SK-N-SH treated with all-trans-retinoic acid at 6 μM for 48 hours (cell line): ENCODE results near the gene MOCS2.
A peak's percentile ranks its signal among the peaks of the same experiment; 100 is the strongest.

ENCODE experiments used
- ATAC-seq: fragments of 200-7000 bp; cut with Tn5 transposase; 3 replicates; pipeline ENCODE4 v1.9.1; 2020; ENCODE audit warnings: mild to moderate bottlenecking, moderate library complexity
- ARNTL ChIP-seq: fragments of 450-650 bp; formaldehyde crosslinking; IDR thresholded peaks from 2 replicates; pipeline ENCODE4 v1.5.0; 2020; ENCODE audit warnings: low read depth, mild to moderate bottlenecking, moderate library complexity, borderline replicate concordance
- BACH2 ChIP-seq: fragments of 250-450 bp; sonication (Bioruptor Pico); IDR thresholded peaks from 2 replicates; pipeline ENCODE4 v1.9.0; 2021; ENCODE audit warnings: mild to moderate bottlenecking, borderline replicate concordance
- CSDC2 ChIP-seq: fragments of 250-450 bp; sonication (Bioruptor Pico); IDR thresholded peaks from 2 replicates; pipeline ENCODE4 v1.5.0; 2020; ENCODE audit warnings: mild to moderate bottlenecking, moderate library complexity
- ESRRG ChIP-seq: fragments of 250-450 bp; sonication (Bioruptor Pico); IDR thresholded peaks from 2 replicates; pipeline ENCODE4 v1.6.1; 2021; ENCODE audit warnings: mild to moderate bottlenecking
- GLIS3 ChIP-seq: fragments of 250-450 bp; sonication (Bioruptor Pico); IDR thresholded peaks from 2 replicates; pipeline ENCODE4 v1.5.0; 2020; ENCODE audit warnings: mild to moderate bottlenecking, moderate library complexity
- ISL1 ChIP-seq: fragments of 250-450 bp; sonication (Bioruptor Pico); IDR thresholded peaks from 2 replicates; pipeline ENCODE4 v2.1.2; 2022; ENCODE audit warnings: mild to moderate bottlenecking, moderate library complexity
- OSR1 ChIP-seq: fragments of 250-450 bp; sonication (Bioruptor Pico); IDR thresholded peaks from 2 replicates; pipeline ENCODE4 v1.8.0; 2022; ENCODE audit warnings: moderate library complexity, mild to moderate bottlenecking, inconsistent platforms
- PPARA ChIP-seq: fragments of 250-450 bp; sonication (Bioruptor Pico); IDR thresholded peaks from 2 replicates; pipeline ENCODE4 v1.5.0; 2020; ENCODE audit warnings: mild to moderate bottlenecking, borderline replicate concordance
- RARB ChIP-seq: fragments of 250-450 bp; sonication (Bioruptor Pico); IDR thresholded peaks from 2 replicates; pipeline ENCODE4 v1.8.0; 2021; ENCODE audit warnings: mild to moderate bottlenecking, moderate library complexity
- SNAI2 ChIP-seq: fragments of 250-450 bp; sonication (Bioruptor Pico); IDR thresholded peaks from 2 replicates; pipeline ENCODE4 v1.5.0; 2020; ENCODE audit warnings: mild to moderate bottlenecking, moderate library complexity
- TCF4 ChIP-seq: fragments of 250-450 bp; sonication (Bioruptor Pico); IDR thresholded peaks from 2 replicates; pipeline ENCODE4 v1.8.0; 2021; ENCODE audit warnings: mild to moderate bottlenecking, moderate library complexity, borderline replicate concordance
- TOX ChIP-seq: fragments of 250-450 bp; sonication (Bioruptor Pico); IDR thresholded peaks from 2 replicates; pipeline ENCODE4 v1.8.0; 2021; ENCODE audit warnings: mild to moderate bottlenecking, moderate library complexity, borderline replicate concordance
- ZC3H10 ChIP-seq: fragments of 250-450 bp; sonication (Bioruptor Pico); IDR thresholded peaks from 2 replicates; pipeline ENCODE4 v1.5.1; 2021; ENCODE audit warnings: mild to moderate bottlenecking, moderate library complexity
- ZFP3 ChIP-seq: fragments of 250-450 bp; sonication (Bioruptor Pico); IDR thresholded peaks from 2 replicates; pipeline ENCODE4 v1.5.0; 2020; ENCODE audit warnings: mild to moderate bottlenecking, moderate library complexity
- ZFP30 ChIP-seq: fragments of 450-650 bp; formaldehyde crosslinking; IDR thresholded peaks from 2 replicates; pipeline ENCODE4 v1.5.0; 2022; ENCODE audit warnings: mild to moderate bottlenecking, moderate library complexity
- ZNF565 ChIP-seq: fragments of 450-650 bp; formaldehyde crosslinking; conservative IDR thresholded peaks from 2 replicates; pipeline ENCODE4 v1.5.0; 2020; ENCODE audit warnings: low read depth, mild to moderate bottlenecking, moderate library complexity
- ZNF70 ChIP-seq: fragments of 450-650 bp; formaldehyde crosslinking; IDR thresholded peaks from 2 replicates; pipeline ENCODE4 v1.5.0; 2020; ENCODE audit warnings: mild to moderate bottlenecking, moderate library complexity
- ZNF8 ChIP-seq: fragments of 450-650 bp; formaldehyde crosslinking; IDR thresholded peaks from 2 replicates; pipeline ENCODE4 v1.5.0; 2020; ENCODE audit warnings: mild to moderate bottlenecking, moderate library complexity
- TF ChIP-seq, protein P1 (sequence below): fragments of 250-450 bp; sonication (Bioruptor Pico); IDR thresholded peaks from 2 replicates; pipeline ENCODE4 v1.5.0; 2020; ENCODE audit warnings: mild to moderate bottlenecking, moderate library complexity
- TF ChIP-seq, protein P2 (sequence below): fragments of 250-450 bp; sonication (Bioruptor Pico); IDR thresholded peaks from 2 replicates; pipeline ENCODE4 v1.5.1; 2020; ENCODE audit warnings: low read depth, mild to moderate bottlenecking, moderate library complexity
- TF ChIP-seq, protein P3 (sequence below): fragments of 250-450 bp; sonication (Bioruptor Pico); IDR thresholded peaks from 2 replicates; pipeline ENCODE4 v1.5.1; 2021; ENCODE audit warnings: mild to moderate bottlenecking, moderate library complexity
- TF ChIP-seq, protein P4 (sequence below): fragments of 250-450 bp; sonication (Bioruptor Pico); IDR thresholded peaks from 2 replicates; pipeline ENCODE4 v1.8.0; 2021; ENCODE audit warnings: low read depth, mild to moderate bottlenecking, moderate library complexity, borderline replicate concordance

MOCS2 gene

DNA sequence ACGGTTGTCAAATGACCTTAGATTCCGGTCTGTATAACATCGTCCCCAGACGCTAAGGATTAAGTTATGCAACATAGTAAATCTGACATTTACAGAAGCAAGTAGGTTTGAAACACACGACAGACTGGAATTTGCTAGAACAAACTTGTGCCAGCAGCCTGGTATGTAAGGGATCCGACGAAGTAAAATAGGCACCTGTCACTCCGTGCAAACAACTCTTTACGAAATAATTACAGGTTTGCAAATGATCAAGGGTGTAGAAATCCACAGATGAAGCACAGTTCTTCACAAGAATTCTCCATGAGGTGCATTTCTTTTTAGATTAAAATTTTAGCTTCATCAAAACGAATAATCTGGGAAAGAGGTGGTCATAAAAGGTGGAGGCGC, 508 bp downstream of the MOCS2 start:
- ATAC-seq, result peak; percentile 53
- TF ChIP-seq BACH2 (CRISPR knock-in tag), result no peak
- TF ChIP-seq TCF4 (CRISPR knock-in tag), result no peak
- TF ChIP-seq ZNF565 (CRISPR knock-in tag), result no peak
- no peak for TF ChIP-seq TOX (CRISPR knock-in tag)
- TF ChIP-seq ISL1, result no peak
- TF ChIP-seq, protein P1, sequence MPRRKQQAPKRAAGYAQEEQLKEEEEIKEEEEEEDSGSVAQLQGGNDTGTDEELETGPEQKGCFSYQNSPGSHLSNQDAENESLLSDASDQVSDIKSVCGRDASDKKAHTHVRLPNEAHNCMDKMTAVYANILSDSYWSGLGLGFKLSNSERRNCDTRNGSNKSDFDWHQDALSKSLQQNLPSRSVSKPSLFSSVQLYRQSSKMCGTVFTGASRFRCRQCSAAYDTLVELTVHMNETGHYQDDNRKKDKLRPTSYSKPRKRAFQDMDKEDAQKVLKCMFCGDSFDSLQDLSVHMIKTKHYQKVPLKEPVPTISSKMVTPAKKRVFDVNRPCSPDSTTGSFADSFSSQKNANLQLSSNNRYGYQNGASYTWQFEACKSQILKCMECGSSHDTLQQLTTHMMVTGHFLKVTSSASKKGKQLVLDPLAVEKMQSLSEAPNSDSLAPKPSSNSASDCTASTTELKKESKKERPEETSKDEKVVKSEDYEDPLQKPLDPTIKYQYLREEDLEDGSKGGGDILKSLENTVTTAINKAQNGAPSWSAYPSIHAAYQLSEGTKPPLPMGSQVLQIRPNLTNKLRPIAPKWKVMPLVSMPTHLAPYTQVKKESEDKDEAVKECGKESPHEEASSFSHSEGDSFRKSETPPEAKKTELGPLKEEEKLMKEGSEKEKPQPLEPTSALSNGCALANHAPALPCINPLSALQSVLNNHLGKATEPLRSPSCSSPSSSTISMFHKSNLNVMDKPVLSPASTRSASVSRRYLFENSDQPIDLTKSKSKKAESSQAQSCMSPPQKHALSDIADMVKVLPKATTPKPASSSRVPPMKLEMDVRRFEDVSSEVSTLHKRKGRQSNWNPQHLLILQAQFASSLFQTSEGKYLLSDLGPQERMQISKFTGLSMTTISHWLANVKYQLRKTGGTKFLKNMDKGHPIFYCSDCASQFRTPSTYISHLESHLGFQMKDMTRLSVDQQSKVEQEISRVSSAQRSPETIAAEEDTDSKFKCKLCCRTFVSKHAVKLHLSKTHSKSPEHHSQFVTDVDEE, result no peak
- TF ChIP-seq ARNTL (CRISPR knock-in tag), result no peak
- TF ChIP-seq ZNF8, result no peak
- no peak for TF ChIP-seq GLIS3 (CRISPR knock-in tag)
- no peak for TF ChIP-seq ZNF70 (CRISPR knock-in tag)
- TF ChIP-seq, protein P2, sequence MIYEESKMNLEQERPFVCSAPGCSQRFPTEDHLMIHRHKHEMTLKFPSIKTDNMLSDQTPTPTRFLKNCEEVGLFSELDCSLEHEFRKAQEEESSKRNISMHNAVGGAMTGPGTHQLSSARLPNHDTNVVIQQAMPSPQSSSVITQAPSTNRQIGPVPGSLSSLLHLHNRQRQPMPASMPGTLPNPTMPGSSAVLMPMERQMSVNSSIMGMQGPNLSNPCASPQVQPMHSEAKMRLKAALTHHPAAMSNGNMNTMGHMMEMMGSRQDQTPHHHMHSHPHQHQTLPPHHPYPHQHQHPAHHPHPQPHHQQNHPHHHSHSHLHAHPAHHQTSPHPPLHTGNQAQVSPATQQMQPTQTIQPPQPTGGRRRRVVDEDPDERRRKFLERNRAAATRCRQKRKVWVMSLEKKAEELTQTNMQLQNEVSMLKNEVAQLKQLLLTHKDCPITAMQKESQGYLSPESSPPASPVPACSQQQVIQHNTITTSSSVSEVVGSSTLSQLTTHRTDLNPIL (CRISPR knock-in tag), result no peak
- TF ChIP-seq ZFP30 (CRISPR knock-in tag), result no peak
- no peak for TF ChIP-seq ZC3H10 (CRISPR knock-in tag)
- TF ChIP-seq, protein P3, sequence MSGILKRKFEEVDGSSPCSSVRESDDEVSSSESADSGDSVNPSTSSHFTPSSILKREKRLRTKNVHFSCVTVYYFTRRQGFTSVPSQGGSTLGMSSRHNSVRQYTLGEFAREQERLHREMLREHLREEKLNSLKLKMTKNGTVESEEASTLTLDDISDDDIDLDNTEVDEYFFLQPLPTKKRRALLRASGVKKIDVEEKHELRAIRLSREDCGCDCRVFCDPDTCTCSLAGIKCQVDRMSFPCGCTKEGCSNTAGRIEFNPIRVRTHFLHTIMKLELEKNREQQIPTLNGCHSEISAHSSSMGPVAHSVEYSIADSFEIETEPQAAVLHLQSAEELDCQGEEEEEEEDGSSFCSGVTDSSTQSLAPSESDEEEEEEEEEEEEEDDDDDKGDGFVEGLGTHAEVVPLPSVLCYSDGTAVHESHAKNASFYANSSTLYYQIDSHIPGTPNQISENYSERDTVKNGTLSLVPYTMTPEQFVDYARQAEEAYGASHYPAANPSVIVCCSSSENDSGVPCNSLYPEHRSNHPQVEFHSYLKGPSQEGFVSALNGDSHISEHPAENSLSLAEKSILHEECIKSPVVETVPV (CRISPR knock-in tag), result no peak

DNA sequence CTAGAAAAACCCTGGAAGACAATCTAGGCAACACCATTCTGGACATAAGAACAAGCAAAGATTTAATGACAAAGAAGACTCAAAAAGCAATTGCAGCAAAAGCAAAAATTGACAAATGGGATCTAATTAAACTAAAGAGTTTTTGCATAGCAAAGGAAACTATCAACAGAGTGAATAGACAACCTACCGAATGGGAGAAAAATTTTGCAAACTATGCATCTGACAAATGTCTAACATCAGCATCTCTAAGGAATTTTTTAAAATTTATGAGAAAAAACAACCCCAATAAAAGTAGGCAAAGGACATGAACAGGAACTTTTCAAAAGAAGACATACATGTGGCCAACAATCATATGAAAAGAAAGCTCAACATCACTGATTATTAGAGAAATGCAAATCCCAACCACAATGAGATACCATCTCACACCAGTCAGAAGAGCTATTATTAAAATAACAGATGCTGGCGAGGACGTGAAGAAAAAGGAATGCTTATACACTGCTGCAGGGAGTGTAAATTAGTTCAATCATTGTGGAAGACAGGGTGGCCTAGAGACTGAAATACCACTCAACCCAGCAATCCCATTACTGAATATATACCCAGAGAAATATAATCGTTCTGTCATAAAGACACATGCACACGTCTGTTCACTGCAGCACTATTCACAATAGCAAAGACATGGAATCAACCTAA, 3.8 kb downstream of the MOCS2 start:
- no peak for ATAC-seq
- TF ChIP-seq PPARA (CRISPR knock-in tag), result no peak

DNA sequence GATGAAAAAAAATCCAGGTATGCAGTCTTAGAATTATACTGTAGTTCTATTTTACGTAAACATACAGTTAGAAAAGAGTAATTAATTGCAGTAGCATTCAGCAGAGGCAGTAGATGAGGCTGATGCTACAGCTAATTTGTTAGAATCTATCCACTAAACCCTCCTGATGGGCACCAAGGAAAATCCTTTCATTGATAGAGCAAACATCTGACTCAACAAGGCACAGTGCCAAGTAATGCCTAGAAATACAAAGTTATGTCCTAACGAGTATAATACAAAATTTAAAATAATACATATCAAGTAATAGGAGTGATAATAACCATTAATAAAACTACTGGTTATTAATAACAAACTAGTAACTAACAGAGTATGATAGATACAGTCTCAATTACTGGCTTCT, 9.0 kb downstream of the MOCS2 start:
- TF ChIP-seq ZNF565 (CRISPR knock-in tag) (no peak), ZNF70 (CRISPR knock-in tag) (no peak), OSR1 (CRISPR knock-in tag) (no peak), BACH2 (CRISPR knock-in tag) (no peak), GLIS3 (CRISPR knock-in tag) (no peak), ZFP30 (CRISPR knock-in tag) (no peak), TCF4 (CRISPR knock-in tag) (no peak), ZFP3 (CRISPR knock-in tag) (no peak), ESRRG (CRISPR knock-in tag) (no peak), CSDC2 (CRISPR knock-in tag) (no peak), ISL1 (no peak), RARB (CRISPR knock-in tag) (no peak), ZNF8 (no peak), ARNTL (CRISPR knock-in tag) (no peak), TOX (CRISPR knock-in tag) (no peak), SNAI2 (CRISPR knock-in tag) (no peak)
- TF ChIP-seq, protein P4, sequence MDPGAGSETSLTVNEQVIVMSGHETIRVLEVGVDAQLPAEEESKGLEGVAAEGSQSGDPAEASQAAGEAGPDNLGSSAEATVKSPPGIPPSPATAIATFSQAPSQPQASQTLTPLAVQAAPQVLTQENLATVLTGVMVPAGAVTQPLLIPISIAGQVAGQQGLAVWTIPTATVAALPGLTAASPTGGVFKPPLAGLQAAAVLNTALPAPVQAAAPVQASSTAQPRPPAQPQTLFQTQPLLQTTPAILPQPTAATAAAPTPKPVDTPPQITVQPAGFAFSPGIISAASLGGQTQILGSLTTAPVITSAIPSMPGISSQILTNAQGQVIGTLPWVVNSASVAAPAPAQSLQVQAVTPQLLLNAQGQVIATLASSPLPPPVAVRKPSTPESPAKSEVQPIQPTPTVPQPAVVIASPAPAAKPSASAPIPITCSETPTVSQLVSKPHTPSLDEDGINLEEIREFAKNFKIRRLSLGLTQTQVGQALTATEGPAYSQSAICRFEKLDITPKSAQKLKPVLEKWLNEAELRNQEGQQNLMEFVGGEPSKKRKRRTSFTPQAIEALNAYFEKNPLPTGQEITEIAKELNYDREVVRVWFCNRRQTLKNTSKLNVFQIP (CRISPR knock-in tag), result no peak
- TF ChIP-seq, protein P3 (CRISPR knock-in tag), result no peak
- no peak for ATAC-seq
